GM19240 (cell line): ENCODE data around the gene AP2B1.

Experiments used
- DNase-seq: peaks from one replicate; pipeline ENCODE4 v3.0.0; 2011; ENCODE audit warnings: low spot score; ENCODE audit not compliant: insufficient read length

The AP2B1 gene

DNA sequence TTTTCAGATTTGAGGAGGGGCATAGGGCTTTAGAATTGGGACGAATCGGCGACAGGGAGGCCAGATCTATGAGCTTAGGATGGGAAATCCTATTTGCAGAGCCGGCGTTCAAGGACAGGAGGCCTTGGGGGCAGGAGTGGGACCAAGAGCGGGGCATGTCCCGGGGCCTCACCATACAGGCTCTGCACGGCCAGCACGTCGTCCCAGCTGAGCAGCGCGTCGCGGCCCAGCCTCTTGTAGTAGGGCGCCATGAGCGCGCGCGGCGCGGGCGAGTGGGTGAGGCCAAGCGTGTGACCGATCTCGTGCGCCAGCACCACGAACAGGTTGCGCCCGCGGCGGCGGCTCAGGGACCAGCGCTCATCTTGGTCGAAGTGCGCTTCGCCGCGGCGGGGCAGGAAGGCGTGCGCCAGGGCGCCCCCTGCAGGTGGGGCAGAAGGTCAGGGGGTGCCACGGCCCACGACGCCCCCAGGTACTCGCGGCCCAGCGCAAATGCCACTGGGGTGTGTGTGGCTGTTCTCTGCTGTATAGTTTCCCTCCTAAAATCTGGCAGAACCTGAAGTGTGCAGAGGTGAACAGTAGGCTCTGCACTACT lies 182.9 kb downstream of the AP2B1 start:
- no peak for DNase-seq

DNA sequence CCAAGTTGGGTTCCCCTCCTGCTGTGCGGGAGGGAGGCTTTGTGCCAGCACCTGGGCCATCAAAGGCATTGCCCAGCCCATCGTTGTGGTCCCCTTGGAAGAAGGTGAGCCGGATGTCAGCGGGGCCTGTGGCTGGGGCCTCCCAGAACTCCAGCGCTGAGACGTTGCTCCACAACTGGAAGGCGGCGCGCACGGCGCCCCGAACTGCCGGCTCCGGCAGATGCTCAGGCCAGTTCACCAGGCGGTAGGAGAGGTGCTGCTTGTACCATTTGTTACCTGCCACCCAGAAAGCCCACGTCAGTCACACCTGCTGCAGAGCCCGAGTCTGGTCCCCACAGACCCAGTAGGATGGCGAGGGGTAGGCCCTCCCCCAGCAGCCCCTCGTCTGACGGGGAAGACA lies 186.0 kb downstream of the AP2B1 start:
- no peak for DNase-seq

GRCh38 chr17:35773679-35774425 lies 186.7 kb downstream of the AP2B1 start:
- no peak for DNase-seq

GRCh38 chr17:35774499-35774898 lies 187.4 kb downstream of the AP2B1 start:
- no peak for DNase-seq

- DNase-seq, result no peak
Observed at GRCh38 chr17:35775039-35775438, 187.9 kb downstream of the AP2B1 start.

GRCh38 chr17:35775583-35775982 lies 188.5 kb downstream of the AP2B1 start:
- no peak for DNase-seq
